Measurements from ENCODE around the gene ZNF384.

DNA sequence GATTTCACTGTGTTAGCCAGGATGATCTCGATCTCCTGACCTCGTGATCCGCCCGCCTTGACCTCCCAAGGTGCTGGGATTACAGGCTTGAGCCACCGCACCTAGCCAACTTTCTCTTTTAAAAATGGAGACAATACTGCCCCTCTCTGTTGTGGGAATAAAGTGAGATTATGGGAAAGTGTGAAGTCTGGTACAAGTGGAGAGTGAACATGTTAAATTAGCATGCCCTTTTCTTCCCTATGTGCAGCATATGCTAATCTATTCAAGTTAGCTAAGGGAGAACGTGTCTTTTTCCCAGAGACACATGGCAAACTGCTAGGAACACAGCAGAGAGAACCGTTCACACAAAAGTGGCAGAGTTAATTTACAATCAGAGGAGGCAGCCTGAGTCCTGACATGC lies 36.2 kb upstream of the ZNF384 start:
- TF ChIP-seq POLR2A (IDR thresholded peaks at IDR 0.05) (no peak), EP300 (IDR thresholded peaks at IDR 0.05) (no peak)
- TF ChIP-seq, protein P1, sequence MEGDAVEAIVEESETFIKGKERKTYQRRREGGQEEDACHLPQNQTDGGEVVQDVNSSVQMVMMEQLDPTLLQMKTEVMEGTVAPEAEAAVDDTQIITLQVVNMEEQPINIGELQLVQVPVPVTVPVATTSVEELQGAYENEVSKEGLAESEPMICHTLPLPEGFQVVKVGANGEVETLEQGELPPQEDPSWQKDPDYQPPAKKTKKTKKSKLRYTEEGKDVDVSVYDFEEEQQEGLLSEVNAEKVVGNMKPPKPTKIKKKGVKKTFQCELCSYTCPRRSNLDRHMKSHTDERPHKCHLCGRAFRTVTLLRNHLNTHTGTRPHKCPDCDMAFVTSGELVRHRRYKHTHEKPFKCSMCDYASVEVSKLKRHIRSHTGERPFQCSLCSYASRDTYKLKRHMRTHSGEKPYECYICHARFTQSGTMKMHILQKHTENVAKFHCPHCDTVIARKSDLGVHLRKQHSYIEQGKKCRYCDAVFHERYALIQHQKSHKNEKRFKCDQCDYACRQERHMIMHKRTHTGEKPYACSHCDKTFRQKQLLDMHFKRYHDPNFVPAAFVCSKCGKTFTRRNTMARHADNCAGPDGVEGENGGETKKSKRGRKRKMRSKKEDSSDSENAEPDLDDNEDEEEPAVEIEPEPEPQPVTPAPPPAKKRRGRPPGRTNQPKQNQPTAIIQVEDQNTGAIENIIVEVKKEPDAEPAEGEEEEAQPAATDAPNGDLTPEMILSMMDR (IDR thresholded peaks at IDR 0.05): no peak
